SK-N-SH treated with all-trans-retinoic acid at 6 μM for 48 hours (cell line): ENCODE data around the gene PDE8A.

Experiments used
- ATAC-seq: fragments of 200-7000 bp; cut with Tn5 transposase; 3 replicates; pipeline ENCODE4 v1.9.1; 2020; ENCODE audit warnings: mild to moderate bottlenecking, moderate library complexity
- ARNTL ChIP-seq: fragments of 450-650 bp; formaldehyde crosslinking; IDR thresholded peaks from 2 replicates; pipeline ENCODE4 v1.5.0; 2020; ENCODE audit warnings: low read depth, mild to moderate bottlenecking, moderate library complexity, borderline replicate concordance
- BACH2 ChIP-seq: fragments of 250-450 bp; sonication (Bioruptor Pico); IDR thresholded peaks from 2 replicates; pipeline ENCODE4 v1.9.0; 2021; ENCODE audit warnings: mild to moderate bottlenecking, borderline replicate concordance
- CREB5 ChIP-seq: fragments of 250-450 bp; sonication (Bioruptor Pico); IDR thresholded peaks from 2 replicates; pipeline ENCODE4 v1.5.1; 2020; ENCODE audit warnings: low read depth, mild to moderate bottlenecking, moderate library complexity
- CSDC2 ChIP-seq: fragments of 250-450 bp; sonication (Bioruptor Pico); IDR thresholded peaks from 2 replicates; pipeline ENCODE4 v1.5.0; 2020; ENCODE audit warnings: mild to moderate bottlenecking, moderate library complexity
- ESRRG ChIP-seq: fragments of 250-450 bp; sonication (Bioruptor Pico); IDR thresholded peaks from 2 replicates; pipeline ENCODE4 v1.6.1; 2021; ENCODE audit warnings: mild to moderate bottlenecking
- GLIS3 ChIP-seq: fragments of 250-450 bp; sonication (Bioruptor Pico); IDR thresholded peaks from 2 replicates; pipeline ENCODE4 v1.5.0; 2020; ENCODE audit warnings: mild to moderate bottlenecking, moderate library complexity
- ISL1 ChIP-seq: fragments of 250-450 bp; sonication (Bioruptor Pico); IDR thresholded peaks from 2 replicates; pipeline ENCODE4 v2.1.2; 2022; ENCODE audit warnings: mild to moderate bottlenecking, moderate library complexity
- OSR1 ChIP-seq: fragments of 250-450 bp; sonication (Bioruptor Pico); IDR thresholded peaks from 2 replicates; pipeline ENCODE4 v1.8.0; 2022; ENCODE audit warnings: moderate library complexity, mild to moderate bottlenecking, inconsistent platforms
- POU6F1 ChIP-seq: fragments of 250-450 bp; sonication (Bioruptor Pico); IDR thresholded peaks from 2 replicates; pipeline ENCODE4 v1.8.0; 2021; ENCODE audit warnings: low read depth, mild to moderate bottlenecking, moderate library complexity, borderline replicate concordance
- PPARA ChIP-seq: fragments of 250-450 bp; sonication (Bioruptor Pico); IDR thresholded peaks from 2 replicates; pipeline ENCODE4 v1.5.0; 2020; ENCODE audit warnings: mild to moderate bottlenecking, borderline replicate concordance
- RARB ChIP-seq: fragments of 250-450 bp; sonication (Bioruptor Pico); IDR thresholded peaks from 2 replicates; pipeline ENCODE4 v1.8.0; 2021; ENCODE audit warnings: mild to moderate bottlenecking, moderate library complexity
- SNAI2 ChIP-seq: fragments of 250-450 bp; sonication (Bioruptor Pico); IDR thresholded peaks from 2 replicates; pipeline ENCODE4 v1.5.0; 2020; ENCODE audit warnings: mild to moderate bottlenecking, moderate library complexity
- TCF4 ChIP-seq: fragments of 250-450 bp; sonication (Bioruptor Pico); IDR thresholded peaks from 2 replicates; pipeline ENCODE4 v1.8.0; 2021; ENCODE audit warnings: mild to moderate bottlenecking, moderate library complexity, borderline replicate concordance
- TOX ChIP-seq: fragments of 250-450 bp; sonication (Bioruptor Pico); IDR thresholded peaks from 2 replicates; pipeline ENCODE4 v1.8.0; 2021; ENCODE audit warnings: mild to moderate bottlenecking, moderate library complexity, borderline replicate concordance
- ZC3H10 ChIP-seq: fragments of 250-450 bp; sonication (Bioruptor Pico); IDR thresholded peaks from 2 replicates; pipeline ENCODE4 v1.5.1; 2021; ENCODE audit warnings: mild to moderate bottlenecking, moderate library complexity
- ZFP3 ChIP-seq: fragments of 250-450 bp; sonication (Bioruptor Pico); IDR thresholded peaks from 2 replicates; pipeline ENCODE4 v1.5.0; 2020; ENCODE audit warnings: mild to moderate bottlenecking, moderate library complexity
- ZFP30 ChIP-seq: fragments of 450-650 bp; formaldehyde crosslinking; IDR thresholded peaks from 2 replicates; pipeline ENCODE4 v1.5.0; 2022; ENCODE audit warnings: mild to moderate bottlenecking, moderate library complexity
- ZNF565 ChIP-seq: fragments of 450-650 bp; formaldehyde crosslinking; conservative IDR thresholded peaks from 2 replicates; pipeline ENCODE4 v1.5.0; 2020; ENCODE audit warnings: low read depth, mild to moderate bottlenecking, moderate library complexity
- ZNF70 ChIP-seq: fragments of 450-650 bp; formaldehyde crosslinking; IDR thresholded peaks from 2 replicates; pipeline ENCODE4 v1.5.0; 2020; ENCODE audit warnings: mild to moderate bottlenecking, moderate library complexity
- ZNF8 ChIP-seq: fragments of 450-650 bp; formaldehyde crosslinking; IDR thresholded peaks from 2 replicates; pipeline ENCODE4 v1.5.0; 2020; ENCODE audit warnings: mild to moderate bottlenecking, moderate library complexity
- TF ChIP-seq, protein P1 (sequence below): fragments of 250-450 bp; sonication (Bioruptor Pico); IDR thresholded peaks from 2 replicates; pipeline ENCODE4 v1.5.0; 2020; ENCODE audit warnings: mild to moderate bottlenecking, moderate library complexity
- TF ChIP-seq, protein P2 (sequence below): fragments of 250-450 bp; sonication (Bioruptor Pico); IDR thresholded peaks from 2 replicates; pipeline ENCODE4 v1.5.1; 2021; ENCODE audit warnings: mild to moderate bottlenecking, moderate library complexity

Gene PDE8A

GRCh38 chr15:85033148-85033547, 51.5 kb downstream of the PDE8A start (continued):
- TF ChIP-seq, protein P1, sequence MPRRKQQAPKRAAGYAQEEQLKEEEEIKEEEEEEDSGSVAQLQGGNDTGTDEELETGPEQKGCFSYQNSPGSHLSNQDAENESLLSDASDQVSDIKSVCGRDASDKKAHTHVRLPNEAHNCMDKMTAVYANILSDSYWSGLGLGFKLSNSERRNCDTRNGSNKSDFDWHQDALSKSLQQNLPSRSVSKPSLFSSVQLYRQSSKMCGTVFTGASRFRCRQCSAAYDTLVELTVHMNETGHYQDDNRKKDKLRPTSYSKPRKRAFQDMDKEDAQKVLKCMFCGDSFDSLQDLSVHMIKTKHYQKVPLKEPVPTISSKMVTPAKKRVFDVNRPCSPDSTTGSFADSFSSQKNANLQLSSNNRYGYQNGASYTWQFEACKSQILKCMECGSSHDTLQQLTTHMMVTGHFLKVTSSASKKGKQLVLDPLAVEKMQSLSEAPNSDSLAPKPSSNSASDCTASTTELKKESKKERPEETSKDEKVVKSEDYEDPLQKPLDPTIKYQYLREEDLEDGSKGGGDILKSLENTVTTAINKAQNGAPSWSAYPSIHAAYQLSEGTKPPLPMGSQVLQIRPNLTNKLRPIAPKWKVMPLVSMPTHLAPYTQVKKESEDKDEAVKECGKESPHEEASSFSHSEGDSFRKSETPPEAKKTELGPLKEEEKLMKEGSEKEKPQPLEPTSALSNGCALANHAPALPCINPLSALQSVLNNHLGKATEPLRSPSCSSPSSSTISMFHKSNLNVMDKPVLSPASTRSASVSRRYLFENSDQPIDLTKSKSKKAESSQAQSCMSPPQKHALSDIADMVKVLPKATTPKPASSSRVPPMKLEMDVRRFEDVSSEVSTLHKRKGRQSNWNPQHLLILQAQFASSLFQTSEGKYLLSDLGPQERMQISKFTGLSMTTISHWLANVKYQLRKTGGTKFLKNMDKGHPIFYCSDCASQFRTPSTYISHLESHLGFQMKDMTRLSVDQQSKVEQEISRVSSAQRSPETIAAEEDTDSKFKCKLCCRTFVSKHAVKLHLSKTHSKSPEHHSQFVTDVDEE (CRISPR knock-in tag) = no peak
- TF ChIP-seq OSR1 (CRISPR knock-in tag) = no peak
- no peak for TF ChIP-seq ZC3H10 (CRISPR knock-in tag)
- TF ChIP-seq SNAI2 = no peak

DNA sequence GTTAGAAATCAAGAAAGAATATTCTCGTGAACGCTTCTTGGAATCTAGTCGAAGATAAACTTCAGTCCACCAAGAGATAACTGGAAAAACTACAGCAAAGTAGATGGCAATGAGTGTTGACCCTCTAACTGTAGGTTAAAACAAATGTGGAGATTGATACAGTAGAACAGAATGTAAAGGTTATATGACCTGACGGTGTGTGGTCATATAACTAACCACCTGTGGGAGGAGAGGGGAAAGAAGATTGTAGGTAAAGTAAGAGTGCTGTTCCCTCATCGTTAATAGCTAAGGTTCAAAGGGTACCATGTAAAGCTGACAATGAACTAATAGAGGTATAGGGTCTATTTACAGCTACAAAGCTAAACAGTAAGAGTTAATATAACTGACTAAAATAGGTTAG, 52.6 kb downstream of the PDE8A start:
- ATAC-seq = no peak
- no peak for TF ChIP-seq ISL1
- no peak for TF ChIP-seq OSR1 (CRISPR knock-in tag)
- no peak for TF ChIP-seq ZC3H10 (CRISPR knock-in tag)
- TF ChIP-seq ZNF8 = no peak
- TF ChIP-seq, protein P2, sequence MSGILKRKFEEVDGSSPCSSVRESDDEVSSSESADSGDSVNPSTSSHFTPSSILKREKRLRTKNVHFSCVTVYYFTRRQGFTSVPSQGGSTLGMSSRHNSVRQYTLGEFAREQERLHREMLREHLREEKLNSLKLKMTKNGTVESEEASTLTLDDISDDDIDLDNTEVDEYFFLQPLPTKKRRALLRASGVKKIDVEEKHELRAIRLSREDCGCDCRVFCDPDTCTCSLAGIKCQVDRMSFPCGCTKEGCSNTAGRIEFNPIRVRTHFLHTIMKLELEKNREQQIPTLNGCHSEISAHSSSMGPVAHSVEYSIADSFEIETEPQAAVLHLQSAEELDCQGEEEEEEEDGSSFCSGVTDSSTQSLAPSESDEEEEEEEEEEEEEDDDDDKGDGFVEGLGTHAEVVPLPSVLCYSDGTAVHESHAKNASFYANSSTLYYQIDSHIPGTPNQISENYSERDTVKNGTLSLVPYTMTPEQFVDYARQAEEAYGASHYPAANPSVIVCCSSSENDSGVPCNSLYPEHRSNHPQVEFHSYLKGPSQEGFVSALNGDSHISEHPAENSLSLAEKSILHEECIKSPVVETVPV (CRISPR knock-in tag) = no peak
- TF ChIP-seq ZFP3 (CRISPR knock-in tag) = no peak
- TF ChIP-seq RARB (CRISPR knock-in tag) = no peak

DNA sequence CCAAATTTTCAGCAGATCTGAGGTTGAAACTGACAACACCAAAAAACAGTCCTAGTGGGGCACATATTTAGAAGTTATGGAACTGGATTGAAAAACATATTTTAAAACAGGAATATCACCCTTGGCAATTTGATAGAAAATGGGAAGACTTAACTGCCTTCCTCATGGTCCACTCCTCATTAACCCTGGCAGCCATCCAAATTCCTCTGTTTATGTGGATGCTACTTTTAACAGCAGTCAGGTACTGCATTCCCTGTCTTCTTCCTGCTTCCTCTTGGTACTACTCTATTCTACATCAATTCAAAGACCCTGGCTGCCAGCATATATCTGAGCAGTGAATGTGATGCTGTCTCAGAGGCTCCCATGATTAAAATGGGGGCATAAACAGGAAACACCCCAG, 54.3 kb downstream of the PDE8A start:
- ATAC-seq = no peak
- TF ChIP-seq TCF4 (CRISPR knock-in tag) = no peak
- TF ChIP-seq ZC3H10 (CRISPR knock-in tag) = no peak
- TF ChIP-seq TOX (CRISPR knock-in tag) = no peak
- TF ChIP-seq ARNTL = no peak
- no peak for TF ChIP-seq ZNF70 (CRISPR knock-in tag)
- no peak for TF ChIP-seq ISL1
- no peak for TF ChIP-seq ESRRG (CRISPR knock-in tag)
- no peak for TF ChIP-seq GLIS3
- TF ChIP-seq ZFP3 (CRISPR knock-in tag) = no peak
- no peak for TF ChIP-seq CSDC2 (CRISPR knock-in tag)
- TF ChIP-seq POU6F1 = no peak

DNA sequence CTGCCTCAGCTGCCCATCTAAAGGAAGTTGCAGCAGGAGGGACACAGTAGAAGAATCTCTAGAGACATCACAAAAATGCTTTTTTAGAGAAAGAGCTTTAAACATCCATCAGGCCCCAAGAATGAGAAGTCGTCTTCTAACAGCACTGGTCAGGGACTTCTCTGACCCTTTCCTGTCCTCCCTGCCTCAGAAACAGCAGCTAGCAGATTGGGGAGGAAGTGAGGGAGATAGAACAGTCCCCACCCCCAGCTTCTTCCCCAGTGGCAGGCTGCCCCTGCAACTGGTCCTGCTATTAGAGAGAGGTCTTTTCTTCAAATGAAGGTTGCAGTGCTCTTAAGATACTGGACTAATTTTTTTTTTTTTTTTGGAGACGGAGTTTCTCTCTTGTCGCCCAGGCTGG, 55.1 kb downstream of the PDE8A start:
- no peak for TF ChIP-seq ISL1
- TF ChIP-seq POU6F1 = no peak
- no peak for TF ChIP-seq SNAI2
- no peak for TF ChIP-seq PPARA (CRISPR knock-in tag)
- TF ChIP-seq CSDC2 (CRISPR knock-in tag) = no peak
- no peak for TF ChIP-seq ZFP3 (CRISPR knock-in tag)
- no peak for TF ChIP-seq ESRRG (CRISPR knock-in tag)
- TF ChIP-seq ZC3H10 (CRISPR knock-in tag) = no peak
- no peak for TF ChIP-seq ZNF8
- no peak for TF ChIP-seq CREB5 (CRISPR knock-in tag)
- no peak for TF ChIP-seq TOX (CRISPR knock-in tag)
- no peak for TF ChIP-seq ZNF565 (CRISPR knock-in tag)
- no peak for TF ChIP-seq BACH2 (CRISPR knock-in tag)
- no peak for TF ChIP-seq ZFP30 (CRISPR knock-in tag)
- no peak for TF ChIP-seq ARNTL
- TF ChIP-seq ZNF70 (CRISPR knock-in tag) = no peak
- TF ChIP-seq TCF4 (CRISPR knock-in tag) = no peak
- no peak for TF ChIP-seq OSR1 (CRISPR knock-in tag)
- ATAC-seq = no peak
